Stimulated activated CD4-positive, alpha-beta T cell treated with anti-CD3 and anti-CD28 coated beads, Interleukin-12 subunit alpha, Interleukin-12 subunit beta, amount 100 ng/mL, for 24 hours (primary cell): Measurements from ENCODE around the gene SLC30A5.

Experiments
- DNase-seq, 2 experiments: peaks; one replicate each; pipeline ENCODE4 v3.0.0-alpha.2; 2020; ENCODE audit warnings: low read depth in 2 of 2

SLC30A5 gene

GRCh38 chr5:69167493-69167855 lies 73.7 kb downstream of the SLC30A5 start:
- DNase-seq, result no peak

- DNase-seq, result no peak
Measured at GRCh38 chr5:69167929-69168328, 74.1 kb downstream of the SLC30A5 start.

GRCh38 chr5:69170495-69170894 lies 76.7 kb downstream of the SLC30A5 start:
- no peak for DNase-seq

- DNase-seq, result no peak
Measured at GRCh38 chr5:69170969-69171368, 77.2 kb downstream of the SLC30A5 start.
